Measurements from ENCODE around the gene CD1D. TPM values are rescaled to one million over a fixed set of nuclear protein-coding genes. Genes with fewer than 3 reads are reported as not detected.

Gene CD1D
- total RNA-seq, 1 experiment from 2014 or later = not detected

DNA sequence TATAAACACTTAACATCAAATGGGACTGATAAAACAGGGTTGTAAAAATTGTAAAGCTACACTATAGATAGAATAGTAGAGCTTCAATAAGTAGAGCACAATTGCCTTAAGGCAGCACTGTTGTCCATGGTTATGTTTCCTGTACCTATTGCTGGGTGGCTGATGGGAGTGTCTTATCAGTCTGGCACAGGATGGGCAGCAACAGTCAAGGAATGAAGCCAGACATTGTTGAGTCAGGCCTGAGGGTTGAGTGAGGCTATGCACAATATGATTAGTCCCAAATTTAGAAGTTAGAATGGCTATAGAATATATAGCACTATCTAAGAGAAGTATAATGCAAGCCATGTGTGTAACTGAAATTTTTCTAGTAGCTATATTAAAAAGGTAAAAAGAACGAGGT, 25.0 kb upstream of the CD1D start:
- H3K36me3 Mint-ChIP-seq (ENCODE audit: insufficient read depth, unreplicated experiment) = no peaks in the 10 kb centered on the region
- Histone ChIP-seq H3K4me1 (peaks cover 13% of the 10 kb centered on the region; the same call in 1 of the 2 replicates), H3K27me3 (replicated peaks; ENCODE audit: control insufficient read depth, insufficient read depth, low read length) (no peaks in the 10 kb centered on the region; the same call in 1 of the 2 replicates), H3K4me3 (ENCODE audit: low read depth, low read length) (no peak overlapping the region), H3K9me3 (no peaks in the 10 kb centered on the region), H3K36me3 (ENCODE audit: control insufficient read depth, insufficient read depth, low read length) (no peaks in the 10 kb centered on the region)
- peaks cover 4% of the 10 kb centered on the region for H3K27me3 Mint-ChIP-seq (ENCODE audit: insufficient read depth, unreplicated experiment)
- DNase-seq = no peak
- intact Hi-C loops (cut with micrococcal nuclease; ENCODE audit: unreplicated experiment) = no loop called here
- ChIA-PET POLR2A (no interaction called here), CTCF (no interaction called here)
- peaks cover 12% of the 10 kb centered on the region for H3K4me1 Mint-ChIP-seq (ENCODE audit: low read depth, unreplicated experiment)
- TF ChIP-seq, protein P1, sequence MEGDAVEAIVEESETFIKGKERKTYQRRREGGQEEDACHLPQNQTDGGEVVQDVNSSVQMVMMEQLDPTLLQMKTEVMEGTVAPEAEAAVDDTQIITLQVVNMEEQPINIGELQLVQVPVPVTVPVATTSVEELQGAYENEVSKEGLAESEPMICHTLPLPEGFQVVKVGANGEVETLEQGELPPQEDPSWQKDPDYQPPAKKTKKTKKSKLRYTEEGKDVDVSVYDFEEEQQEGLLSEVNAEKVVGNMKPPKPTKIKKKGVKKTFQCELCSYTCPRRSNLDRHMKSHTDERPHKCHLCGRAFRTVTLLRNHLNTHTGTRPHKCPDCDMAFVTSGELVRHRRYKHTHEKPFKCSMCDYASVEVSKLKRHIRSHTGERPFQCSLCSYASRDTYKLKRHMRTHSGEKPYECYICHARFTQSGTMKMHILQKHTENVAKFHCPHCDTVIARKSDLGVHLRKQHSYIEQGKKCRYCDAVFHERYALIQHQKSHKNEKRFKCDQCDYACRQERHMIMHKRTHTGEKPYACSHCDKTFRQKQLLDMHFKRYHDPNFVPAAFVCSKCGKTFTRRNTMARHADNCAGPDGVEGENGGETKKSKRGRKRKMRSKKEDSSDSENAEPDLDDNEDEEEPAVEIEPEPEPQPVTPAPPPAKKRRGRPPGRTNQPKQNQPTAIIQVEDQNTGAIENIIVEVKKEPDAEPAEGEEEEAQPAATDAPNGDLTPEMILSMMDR (IDR thresholded peaks at IDR 0.05; ENCODE audit: insufficient read depth in 1 of 2, low read depth in 1 of 2, low read length in 1 of 2, severe bottlenecking in 1 of 2, unreplicated experiment in 1 of 2) = no peak
- BruUV-seq (replicated peaks) = no TSS peak
- H3K9me3 Mint-ChIP-seq (ENCODE audit: unreplicated experiment) = no peaks in the 10 kb centered on the region
- H3K4me3 Mint-ChIP-seq (ENCODE audit: unreplicated experiment) = no peak overlapping the region
- no peak overlapping the region for H3K27ac Mint-ChIP-seq (ENCODE audit: unreplicated experiment)

DNA sequence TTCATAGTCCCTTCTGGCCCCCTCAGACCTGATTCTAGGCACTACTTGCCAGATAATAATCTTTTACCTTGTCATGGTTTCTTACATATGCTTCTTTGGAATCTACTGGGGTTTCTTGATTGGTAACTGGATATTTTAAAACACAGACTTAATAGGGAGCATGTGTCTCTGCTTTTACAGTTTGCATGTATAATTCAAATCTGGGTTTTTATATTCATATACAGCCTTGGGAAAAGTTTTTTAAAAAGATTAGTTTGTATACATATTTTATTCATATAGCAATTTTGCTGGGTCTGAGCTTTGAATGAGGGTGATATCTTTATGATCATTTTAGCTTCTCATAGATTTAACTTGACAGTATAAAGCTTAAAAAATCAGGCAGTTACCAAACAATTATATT, 21.1 kb upstream of the CD1D start:
- ChIA-PET POLR2A (no interaction called here), CTCF (interaction anchor here (1.2 kb wide), 1 partner anchor 44 kb away, joined by 3 read pairs; no protein-coding TSS in a partner anchor)
- peaks cover 13% of the 10 kb centered on the region for H3K27me3 Mint-ChIP-seq (ENCODE audit: insufficient read depth, unreplicated experiment)
- H3K4me3 Mint-ChIP-seq (ENCODE audit: unreplicated experiment) = no peak overlapping the region
- H3K36me3 Mint-ChIP-seq (ENCODE audit: insufficient read depth, unreplicated experiment) = no peaks in the 10 kb centered on the region
- Histone ChIP-seq H3K4me3 (ENCODE audit: low read depth, low read length) (no peak overlapping the region), H3K27me3 (replicated peaks; ENCODE audit: control insufficient read depth, insufficient read depth, low read length) (no peaks in the 10 kb centered on the region; the same call in 1 of the 2 replicates), H3K36me3 (ENCODE audit: control insufficient read depth, insufficient read depth, low read length) (no peaks in the 10 kb centered on the region), H3K4me1 (peaks cover 6% of the 10 kb centered on the region; the same call in 1 of the 2 replicates), H3K9me3 (no peaks in the 10 kb centered on the region)
- no peak for DNase-seq
- peaks cover 5% of the 10 kb centered on the region for H3K4me1 Mint-ChIP-seq (ENCODE audit: low read depth, unreplicated experiment)
- intact Hi-C loops (cut with micrococcal nuclease; ENCODE audit: unreplicated experiment) = no loop called here
- H3K27ac Mint-ChIP-seq (ENCODE audit: unreplicated experiment) = no peak overlapping the region
- TF ChIP-seq, protein P1 (IDR thresholded peaks at IDR 0.05; ENCODE audit: insufficient read depth in 1 of 2, low read depth in 1 of 2, low read length in 1 of 2, severe bottlenecking in 1 of 2, unreplicated experiment in 1 of 2) = no peak
- BruUV-seq (replicated peaks) = no TSS peak
- H3K9me3 Mint-ChIP-seq (ENCODE audit: unreplicated experiment) = no peaks in the 10 kb centered on the region

DNA sequence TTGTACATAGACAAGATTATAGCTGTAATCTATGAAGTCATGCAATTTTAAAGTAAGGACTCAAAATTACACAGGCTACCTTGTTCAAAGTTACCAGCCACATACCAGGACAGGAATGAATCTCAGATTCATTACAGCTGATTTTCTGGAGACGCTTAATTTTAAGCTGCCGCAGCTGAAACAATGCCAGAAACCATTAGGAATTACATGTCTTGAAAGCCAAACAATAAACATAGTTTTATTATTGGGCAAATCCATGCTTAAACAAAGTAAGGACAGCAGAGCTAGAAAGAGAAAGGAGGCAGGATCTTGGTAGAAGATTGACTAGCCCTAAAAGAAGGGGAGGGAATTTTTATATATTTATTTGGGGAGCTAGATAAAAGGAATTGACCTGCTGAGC, 19.2 kb upstream of the CD1D start:
- H3K36me3 ChIP-seq (ENCODE audit: control insufficient read depth, insufficient read depth, low read length) = no peaks in the 10 kb centered on the region
- H3K36me3 Mint-ChIP-seq (ENCODE audit: insufficient read depth, unreplicated experiment) = no peaks in the 10 kb centered on the region
- H3K4me3 ChIP-seq (ENCODE audit: low read depth, low read length) = no peak overlapping the region
- TF ChIP-seq, protein P1 (IDR thresholded peaks at IDR 0.05; ENCODE audit: insufficient read depth in 1 of 2, low read depth in 1 of 2, low read length in 1 of 2, severe bottlenecking in 1 of 2, unreplicated experiment in 1 of 2) = no peak
- no peaks in the 10 kb centered on the region for H3K9me3 ChIP-seq
- H3K9me3 Mint-ChIP-seq (ENCODE audit: unreplicated experiment) = no peaks in the 10 kb centered on the region
- H3K27me3 ChIP-seq (replicated peaks; ENCODE audit: control insufficient read depth, insufficient read depth, low read length) = no peaks in the 10 kb centered on the region; the same call in 1 of the 2 replicates
- no TSS peak for BruUV-seq (replicated peaks)
- no peak overlapping the region for H3K4me3 Mint-ChIP-seq (ENCODE audit: unreplicated experiment)
- H3K4me1 ChIP-seq = no peaks in the 10 kb centered on the region
- H3K27ac Mint-ChIP-seq (ENCODE audit: unreplicated experiment) = no peak overlapping the region
- no peaks in the 10 kb centered on the region for H3K4me1 Mint-ChIP-seq (ENCODE audit: low read depth, unreplicated experiment)
- POLR2A ChIA-PET = no interaction called here
- peaks cover 19% of the 10 kb centered on the region for H3K27me3 Mint-ChIP-seq (ENCODE audit: insufficient read depth, unreplicated experiment)
- DNase-seq = no peak
- CTCF ChIA-PET = interaction anchor here (0.6 kb wide), 1 partner anchor 169 kb away, joined by 4 read pairs; no protein-coding TSS in a partner anchor
- intact Hi-C loops (cut with micrococcal nuclease; ENCODE audit: unreplicated experiment) = no loop called here

All from Caco-2 (cell line).